CD14-positive monocyte (primary cell): ENCODE data around the gene PPP1R15A. TPM values are rescaled to one million over a fixed set of nuclear protein-coding genes. Genes with fewer than 3 reads are reported as not detected.
A peak's percentile ranks its signal among the peaks of the same experiment; 100 is the strongest.

ENCODE experiments used
- DNase-seq, 3 donors: peaks; one replicate each; pipeline ENCODE4 v3.0.0-alpha.2; 2011 to 2022
- H2AFZ ChIP-seq: 2 replicates; pipeline ENCODE4 v1.6.0; 2012; ENCODE audit warnings: mild to moderate bottlenecking, low read depth, low read length, inconsistent platforms; ENCODE audit not compliant: insufficient read depth, poor library complexity, severe bottlenecking
- H3K27ac ChIP-seq, 2 donors: 1 replicate in 1 of 2; 2 replicates in 1 of 2; pipeline ENCODE4 v1.5.1; 2012 to 2013; ENCODE audit warnings: low read length in 2 of 2, control low read depth in 1 of 2, inconsistent platforms in 1 of 2, low read depth in 1 of 2, mild to moderate bottlenecking in 1 of 2
- H3K27me3 ChIP-seq, 2 donors: one replicate each; pipeline versions ENCODE4 v1.6.0 to v1.6.1; 2011 to 2013; ENCODE audit warnings: low read length in 2 of 2; ENCODE audit not compliant: control insufficient read depth in 2 of 2, insufficient read depth in 2 of 2
- H3K36me3 ChIP-seq, 2 donors: replicated peaks in 1 of 2; 1 replicate in 1 of 2; 2 replicates in 1 of 2; pipeline versions ENCODE4 v1.5.1 to v1.6.1; 2012 to 2013; ENCODE audit warnings: low read length in 2 of 2, control low read depth in 1 of 2, inconsistent platforms in 1 of 2, mild to moderate bottlenecking in 1 of 2; ENCODE audit not compliant: insufficient read depth in 2 of 2, control insufficient read depth in 1 of 2
- H3K4me1 ChIP-seq, 2 donors: 1 replicate in 1 of 2; 2 replicates in 1 of 2; pipeline versions ENCODE4 v1.5.1 to v1.6.1; 2012 to 2013; ENCODE audit warnings: low read length in 2 of 2, control low read depth in 1 of 2, inconsistent platforms in 1 of 2, mild to moderate bottlenecking in 1 of 2, moderate library complexity in 1 of 2; ENCODE audit not compliant: insufficient read depth in 2 of 2, control insufficient read depth in 1 of 2
- H3K4me2 ChIP-seq: replicated peaks from 2 replicates; pipeline ENCODE3; 2012; ENCODE audit warnings: low read length, moderate library complexity, mild to moderate bottlenecking; ENCODE audit not compliant: poor library complexity, severe bottlenecking; ENCODE audit errors: extremely low read depth
- H3K4me3 ChIP-seq, 3 experiments: fragments of 200-600 bp in 1 of 3; sonication (generic) in 1 of 3; replicated peaks in 1 of 3; 1 replicate in 2 of 3; 2 replicates in 1 of 3; pipeline ENCODE4 v1.5.1; 2011 to 2013; ENCODE audit warnings: low read length in 3 of 3, mild to moderate bottlenecking in 3 of 3, control low read depth in 2 of 3, low read depth in 2 of 3, inconsistent platforms in 1 of 3, moderate library complexity in 1 of 3
- H3K79me2 ChIP-seq: 2 replicates; pipeline ENCODE4 v1.6.0; 2012; ENCODE audit warnings: mild to moderate bottlenecking, control low read depth, inconsistent platforms, low read length, moderate library complexity; ENCODE audit not compliant: insufficient read depth
- H3K9ac ChIP-seq: 2 replicates; pipeline ENCODE4 v1.6.0; 2017; ENCODE audit warnings: low read length, mild to moderate bottlenecking; ENCODE audit not compliant: insufficient read depth, poor library complexity, severe bottlenecking
- H3K9me3 ChIP-seq, 2 donors: replicated peaks in 1 of 2; 1 replicate in 1 of 2; 2 replicates in 1 of 2; pipeline versions ENCODE4 v1.5.1 to v1.6.1; 2012 to 2013; ENCODE audit warnings: low read length in 2 of 2, control low read depth in 1 of 2; ENCODE audit not compliant: control insufficient read depth in 1 of 2, insufficient read depth in 1 of 2
- H4K20me1 ChIP-seq: 2 replicates; pipeline ENCODE4 v1.6.0; 2012; ENCODE audit warnings: mild to moderate bottlenecking, low read length, control low read depth, moderate library complexity; ENCODE audit not compliant: insufficient read depth
- H3K27ac Mint-ChIP-seq, 7 donors: one replicate each; pipeline ENCODE4 v1.8.0; 2020; ENCODE audit warnings: mild to moderate bottlenecking in 7 of 7, mixed read lengths in 7 of 7, moderate library complexity in 6 of 7, inconsistent platforms in 2 of 7
- H3K27me3 Mint-ChIP-seq, 3 donors: one replicate each; pipeline ENCODE4 v1.8.0; 2021 to 2022; ENCODE audit warnings: low read depth in 3 of 3, mild to moderate bottlenecking in 3 of 3, mixed read lengths in 3 of 3, moderate library complexity in 3 of 3, inconsistent platforms in 1 of 3
- H3K36me3 Mint-ChIP-seq, 2 donors: one replicate each; pipeline ENCODE4 v1.8.0; 2020; ENCODE audit warnings: mixed read lengths in 2 of 2, inconsistent platforms in 1 of 2, mild to moderate bottlenecking in 1 of 2
- H3K4me1 Mint-ChIP-seq: one replicate; pipeline ENCODE4 v1.8.0; 2020; ENCODE audit warnings: mild to moderate bottlenecking, mixed read lengths
- H3K4me3 Mint-ChIP-seq, 2 donors: one replicate each; pipeline ENCODE4 v1.8.0; 2020; ENCODE audit warnings: mild to moderate bottlenecking in 2 of 2, mixed read lengths in 2 of 2, moderate library complexity in 1 of 2
- H3K9me3 Mint-ChIP-seq, 7 donors: one replicate each; pipeline ENCODE4 v1.8.0; 2020 to 2022; ENCODE audit warnings: mixed read lengths in 7 of 7, mild to moderate bottlenecking in 6 of 7, moderate library complexity in 6 of 7, inconsistent platforms in 2 of 7
- CTCF ChIP-seq: fragments of 200-600 bp; IDR thresholded peaks from one replicate; pipeline ENCODE4 v1.8.0; 2022; ENCODE audit warnings: antibody characterized with exemption, mild to moderate bottlenecking
- WGBS: methylation state at CpG from one replicate; pipeline ENCODE4 v1.1.5; 2013; ENCODE audit warnings: missing lambda C conversion rate; ENCODE audit not compliant: insufficient coverage; 5-methylcytosine and 5-hydroxymethylcytosine counted together
- intact Hi-C, 2 donors: fragments of 100-400 bp; cut with micrococcal nuclease; formaldehyde crosslinking; loops; one replicate each; pipeline versions ENCODE4 v1.15.0 to v1.15.1; 2023
- polyA plus RNA-seq, 3 donors: library from polyadenylated mRNA; depleted of rRNA in 1 of 3; unstranded in 2 of 3; stranded (reverse) in 1 of 3; fragments of 300-500 nt in 2 of 3; fragments of >200 nt in 1 of 3; fragmentation: Illumina TruSeq in 2 of 3; gene quantifications; 1 replicate in 2 of 3; 2 replicates in 1 of 3; pipeline ENCODE4 v1.2.3, GENCODE V29; 2012 to 2021

PPP1R15A gene
- polyA plus RNA-seq, 3 donors: 127 to 745 (median 169) TPM

DNA sequence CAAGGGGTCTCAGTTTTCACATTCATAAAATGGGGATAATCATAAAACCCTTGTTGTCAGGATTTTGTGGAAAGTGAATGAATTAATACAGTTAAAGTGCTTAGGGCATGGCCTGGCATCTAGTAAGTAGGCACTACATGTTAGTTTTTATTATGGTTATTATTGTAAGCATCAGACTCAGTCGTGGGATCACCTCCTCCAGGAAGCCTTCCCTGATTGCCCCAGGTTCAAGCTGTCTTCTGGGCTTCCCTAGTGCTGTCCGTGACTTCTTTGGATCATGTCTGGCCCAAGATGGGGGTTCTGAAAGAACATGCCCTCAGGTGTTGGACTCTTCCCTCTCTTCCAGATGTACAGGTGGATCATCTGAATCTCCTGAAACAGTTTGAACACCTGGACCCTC is 38.6 kb downstream of the PPP1R15A start:
- Histone ChIP-seq H2AFZ (no peak overlapping the region), H3K79me2 (no peaks in the 10 kb centered on the region), H3K9me3 (no peaks in the 10 kb centered on the region), H3K4me2 (no peak overlapping the region), H3K36me3 (peaks cover 64 to 86% of the 10 kb centered on the region in 2 donors), H4K20me1 (no peaks in the 10 kb centered on the region), H3K9ac (no peak overlapping the region), H3K27me3 (no peaks in the 10 kb centered on the region), H3K27ac (no peak overlapping the region), H3K4me3 (no peak overlapping the region), H3K4me1 (peaks cover 9 to 11% of the 10 kb centered on the region in 2 donors)
- H3K36me3 Mint-ChIP-seq: peaks cover 66 to 93% of the 10 kb centered on the region in 2 donors
- DNase-seq: no peak
- H3K9me3 Mint-ChIP-seq: peaks cover 0 to 5% (median 2%) of the 10 kb centered on the region in 7 donors
- TF ChIP-seq CTCF: no peak
- peaks cover 8% of the 10 kb centered on the region for H3K4me1 Mint-ChIP-seq
- 93% methylated on average over 2 of the region's 2 CpGs for WGBS
- intact Hi-C loops: no loop called here
- no peak overlapping the region for H3K27ac Mint-ChIP-seq
- no peak overlapping the region for H3K4me3 Mint-ChIP-seq
- H3K27me3 Mint-ChIP-seq: peaks cover 0 to 2% (median 0%) of the 10 kb centered on the region in 3 donors

- no peak for TF ChIP-seq CTCF
- WGBS: 100% methylated on average over 2 of the region's 9 CpGs
- no peaks in the 10 kb centered on the region for H3K4me1 Mint-ChIP-seq
- DNase-seq: peak in 1 of 3 donors; percentile 25
- no peaks in the 10 kb centered on the region for H3K27me3 ChIP-seq
- no peak overlapping the region for H3K9ac ChIP-seq
- peak overlapping the region in 1 of 7 donors; percentile 36 for H3K27ac Mint-ChIP-seq
- H2AFZ ChIP-seq: no peak overlapping the region
- H3K27ac ChIP-seq: no peak overlapping the region
- H3K9me3 ChIP-seq: no peaks in the 10 kb centered on the region
- H3K27me3 Mint-ChIP-seq: peaks cover 0 to 2% (median 0%) of the 10 kb centered on the region in 3 donors
- no peaks in the 10 kb centered on the region for H3K79me2 ChIP-seq
- H3K4me1 ChIP-seq: no peaks in the 10 kb centered on the region
- H3K36me3 Mint-ChIP-seq: peaks cover 64 to 95% of the 10 kb centered on the region in 2 donors
- no peak overlapping the region for H3K4me3 ChIP-seq
- H3K36me3 ChIP-seq: peaks cover 69 to 92% of the 10 kb centered on the region in 2 donors
- H4K20me1 ChIP-seq: no peaks in the 10 kb centered on the region
- intact Hi-C loops: no loop called here
- no peak overlapping the region for H3K4me2 ChIP-seq
- no peak overlapping the region for H3K4me3 Mint-ChIP-seq
- peaks cover 0 to 5% (median 0%) of the 10 kb centered on the region in 7 donors for H3K9me3 Mint-ChIP-seq
Observed at GRCh38 chr19:48913114-48913889, 41.1 kb downstream of the PPP1R15A start.
